GM18519 (cell line): ENCODE results near the gene FAM83G.

Source experiments
- ATAC-seq: cut with Tn5 transposase; IDR thresholded peaks from one replicate; pipeline ENCODE4 v1.9.1; 2021; ENCODE audit warnings: mild to moderate bottlenecking, moderate library complexity; ENCODE audit not compliant: unreplicated experiment, low FRiP score

Gene FAM83G

GRCh38 chr17:18975597-18975996 lies 29.0 kb downstream of the FAM83G start:
- ATAC-seq: no peak

GRCh38 chr17:18974407-18975149 lies 30.0 kb downstream of the FAM83G start:
- ATAC-seq: no peak

GRCh38 chr17:18971801-18972200 lies 32.8 kb downstream of the FAM83G start:
- ATAC-seq: no peak

- no peak for ATAC-seq
Observed at GRCh38 chr17:18970582-18971480, 33.7 kb downstream of the FAM83G start.

- no peak for ATAC-seq
Observed at GRCh38 chr17:18968945-18969887, 35.3 kb downstream of the FAM83G start.

GRCh38 chr17:18968345-18968744 lies 36.2 kb downstream of the FAM83G start:
- no peak for ATAC-seq

- no peak for ATAC-seq
Observed at GRCh38 chr17:18967916-18968315, 36.6 kb downstream of the FAM83G start.

- no peak for ATAC-seq
Observed at GRCh38 chr17:18966831-18967624, 37.5 kb downstream of the FAM83G start.

- no peak for ATAC-seq
Observed at GRCh38 chr17:18965530-18966236, 38.9 kb downstream of the FAM83G start.

GRCh38 chr17:18964550-18964949 lies 40.0 kb downstream of the FAM83G start:
- ATAC-seq: no peak

- no peak for ATAC-seq
Observed at GRCh38 chr17:18964018-18964351, 40.6 kb downstream of the FAM83G start.

GRCh38 chr17:18963126-18964017 lies 41.2 kb downstream of the FAM83G start:
- ATAC-seq: no peak

GRCh38 chr17:18962494-18962815 lies 42.1 kb downstream of the FAM83G start:
- ATAC-seq: no peak

- ATAC-seq: no peak
Observed at GRCh38 chr17:18961634-18962493, 42.7 kb downstream of the FAM83G start.

- ATAC-seq: no peak
Observed at GRCh38 chr17:18960803-18961511, 43.6 kb downstream of the FAM83G start.

GRCh38 chr17:18960241-18960665 lies 44.3 kb downstream of the FAM83G start:
- no peak for ATAC-seq

- ATAC-seq: no peak
Observed at GRCh38 chr17:18959845-18960240, 44.7 kb downstream of the FAM83G start.
